ENCODE data around the gene NAA16. TPM values are rescaled to one million over a fixed set of nuclear protein-coding genes. Genes with fewer than 3 reads are reported as not detected.

NAA16 gene
- total RNA-seq, 6 experiments from 2014 or later: 5.0 to 9.9 (median 7.6) TPM

GRCh38 chr13:41334810-41335209, 23.7 kb downstream of the NAA16 start:
- Histone ChIP-seq H3K27me3 (no peaks in the 10 kb centered on the region), H3K4me3 (no peak overlapping the region), H3K9me3 (no peaks in the 10 kb centered on the region), H3K4me1 (no peaks in the 10 kb centered on the region), H3K36me3 (peaks cover 0 to 6% (median 0%) of the 10 kb centered on the region in 4 donors), H3K27ac (no peak overlapping the region)
- WGBS (ENCODE audit: insufficient coverage, low coverage, low lambda C conversion rate, missing lambda C conversion rate): 89% methylated on average over 4 of the region's 4 CpGs
- intact Hi-C loops (cut with DNase I): no loop called here
- DNase-seq: no peak
- ATAC-seq: no peak
- no peak for TF ChIP-seq CTCF (IDR thresholded peaks at IDR 0.05)
- TF ChIP-seq POLR2A (IDR thresholded peaks at IDR 0.05): no peak

- TF ChIP-seq CTCF (IDR thresholded peaks at IDR 0.05) (no peak), POLR2A (IDR thresholded peaks at IDR 0.05) (no peak)
- Histone ChIP-seq H3K9me3 (no peaks in the 10 kb centered on the region), H3K4me1 (peaks cover 0 to 6% (median 0%) of the 10 kb centered on the region in 4 donors), H3K4me3 (no peak overlapping the region), H3K27ac (no peak overlapping the region), H3K27me3 (no peaks in the 10 kb centered on the region), H3K36me3 (peaks cover 0 to 15% (median 0%) of the 10 kb centered on the region in 4 donors)
- intact Hi-C loops (cut with DNase I): no loop called here
- 100% methylated on average over 3 of the region's 4 CpGs for WGBS (ENCODE audit: insufficient coverage, low coverage, low lambda C conversion rate, missing lambda C conversion rate)
- DNase-seq (no peak), ATAC-seq (no peak)
Measured at GRCh38 chr13:41344358-41344757, 33.3 kb downstream of the NAA16 start.

GRCh38 chr13:41345165-41345913, 34.3 kb downstream of the NAA16 start:
- Histone ChIP-seq H3K27ac (no peak overlapping the region), H3K4me1 (peaks cover 0 to 6% (median 0%) of the 10 kb centered on the region in 4 donors), H3K36me3 (peaks cover 0 to 12% (median 0%) of the 10 kb centered on the region in 4 donors), H3K4me3 (no peak overlapping the region), H3K27me3 (no peaks in the 10 kb centered on the region), H3K9me3 (no peaks in the 10 kb centered on the region)
- DNase-seq: no peak
- intact Hi-C loops (cut with DNase I): no loop called here
- TF ChIP-seq CTCF (IDR thresholded peaks at IDR 0.05): no peak
- TF ChIP-seq POLR2A (IDR thresholded peaks at IDR 0.05): no peak
- WGBS (ENCODE audit: insufficient coverage, low coverage, low lambda C conversion rate, missing lambda C conversion rate): 76% methylated on average over 8 of the region's 9 CpGs
- no peak for ATAC-seq

- ATAC-seq (peak in 1 of 4 donors; percentile 43), DNase-seq (no peak)
- H3K27me3 ChIP-seq: no peaks in the 10 kb centered on the region
- no peak for TF ChIP-seq POLR2A (IDR thresholded peaks at IDR 0.05)
- no peak for TF ChIP-seq CTCF (IDR thresholded peaks at IDR 0.05)
- H3K4me1 ChIP-seq: peaks cover 0 to 6% (median 0%) of the 10 kb centered on the region in 4 donors
- H3K27ac ChIP-seq: peak overlapping the region in 1 of 3 donors; percentile 7
- intact Hi-C loops (cut with DNase I): no loop called here
- WGBS (ENCODE audit: insufficient coverage, low coverage, low lambda C conversion rate, missing lambda C conversion rate): 68% methylated on average over 9 of the region's 9 CpGs
- H3K36me3 ChIP-seq: peaks cover 0 to 11% (median 0%) of the 10 kb centered on the region in 4 donors
- H3K9me3 ChIP-seq: no peaks in the 10 kb centered on the region
- no peak overlapping the region for H3K4me3 ChIP-seq
Measured at GRCh38 chr13:41345914-41346589, 35.0 kb downstream of the NAA16 start.
